GM12801 (cell line): ENCODE data around the gene DOK1.

ENCODE experiments used
- CTCF ChIP-seq: IDR thresholded peaks from one replicate; pipeline ENCODE4 v1.5.1; 2011; ENCODE audit warnings: control low read depth; ENCODE audit not compliant: insufficient read length; ENCODE audit errors: extremely low read depth

DOK1 gene

GRCh38 chr2:74522516-74522915 is 32.0 kb upstream of the DOK1 start:
- TF ChIP-seq CTCF: no peak

- no peak for TF ChIP-seq CTCF
Measured at GRCh38 chr2:74524005-74524404, 30.5 kb upstream of the DOK1 start.

- TF ChIP-seq CTCF: no peak
Measured at GRCh38 chr2:74524955-74525716, 29.4 kb upstream of the DOK1 start.

GRCh38 chr2:74525717-74526648 is 28.5 kb upstream of the DOK1 start, which contains the start of gene DQX1:
Gene DQX1 (minus strand): TSS chr2:74526231. CDS start chr2:74525729, 502 bp downstream.
- TF ChIP-seq CTCF: no peak

- no peak for TF ChIP-seq CTCF
Measured at GRCh38 chr2:74526649-74527230, 27.8 kb upstream of the DOK1 start.

- TF ChIP-seq CTCF: no peak
Measured at GRCh38 chr2:74527741-74528140, 26.8 kb upstream of the DOK1 start.

GRCh38 chr2:74528600-74529356 is 25.7 kb upstream of the DOK1 start:
- TF ChIP-seq CTCF: no peak
